DOHH2 (cell line): ENCODE results near the gene TMPRSS15.

Source experiments
- H3F3A ChIP-seq: fragments of 200-600 bp; sonication (generic), shearing (Covaris generic); 2 replicates; pipeline ENCODE4 v1.6.0; 2016; ENCODE audit warnings: antibody characterized with exemption, mild to moderate bottlenecking; ENCODE audit not compliant: control insufficient read depth, insufficient read depth
- H3K27ac ChIP-seq: fragments of 200-600 bp; sonication (generic); 2 replicates; pipeline ENCODE4 v1.5.1; 2014; ENCODE audit warnings: low read depth, mild to moderate bottlenecking, low read length, moderate library complexity
- H3K27me3 ChIP-seq: fragments of 200-600 bp; sonication (generic); 2 replicates; pipeline ENCODE4 v1.6.1; 2014; ENCODE audit warnings: mild to moderate bottlenecking, low read length, mixed read lengths; ENCODE audit not compliant: control insufficient read depth
- H3K36me3 ChIP-seq: fragments of 200-600 bp; sonication (generic); 2 replicates; pipeline ENCODE4 v1.6.1; 2014; ENCODE audit warnings: mild to moderate bottlenecking, low read length, moderate library complexity, mixed read lengths; ENCODE audit not compliant: control insufficient read depth
- H3K4me1 ChIP-seq: fragments of 200-600 bp; sonication (generic); 2 replicates; pipeline ENCODE4 v1.6.1; 2014; ENCODE audit warnings: mild to moderate bottlenecking, low read length, mixed read lengths; ENCODE audit not compliant: control insufficient read depth
- H3K4me2 ChIP-seq: fragments of 200-600 bp; sonication (generic); 2 replicates; pipeline ENCODE4 v1.6.0; 2014; ENCODE audit warnings: mild to moderate bottlenecking, low read length, moderate library complexity
- H3K4me3 ChIP-seq: fragments of 200-600 bp; sonication (generic); 2 replicates; pipeline ENCODE4 v1.5.1; 2014; ENCODE audit warnings: mild to moderate bottlenecking, low read length, mixed read lengths
- H3K79me2 ChIP-seq: fragments of 200-600 bp; sonication (generic); 2 replicates; pipeline ENCODE4 v1.6.1; 2014; ENCODE audit warnings: mild to moderate bottlenecking, low read length, mixed read lengths; ENCODE audit not compliant: control insufficient read depth
- H3K9me2 ChIP-seq: fragments of 200-600 bp; sonication (generic); replicated peaks from 2 replicates; pipeline ENCODE4 v1.6.1; 2014; ENCODE audit warnings: mild to moderate bottlenecking, low read length, mixed read lengths; ENCODE audit not compliant: control insufficient read depth
- H3K9me3 ChIP-seq: fragments of 200-600 bp; sonication (generic); 2 replicates; pipeline ENCODE4 v1.6.1; 2014; ENCODE audit warnings: antibody characterized with exemption, low read length, mixed read lengths; ENCODE audit not compliant: control insufficient read depth, insufficient read depth
- H4K20me1 ChIP-seq: fragments of 200-600 bp; sonication (generic); 2 replicates; pipeline ENCODE4 v1.6.0; 2014; ENCODE audit warnings: low read depth, mild to moderate bottlenecking, antibody characterized with exemption, low read length, moderate library complexity; ENCODE audit not compliant: control insufficient read depth, insufficient read depth
- EZH2phosphoT487 ChIP-seq: fragments of 200-600 bp; sonication (generic); IDR thresholded peaks from 2 replicates; pipeline ENCODE4 v1.6.1; 2017; ENCODE audit warnings: borderline replicate concordance, mild to moderate bottlenecking, antibody characterized with exemption, low read length, moderate library complexity, mixed read lengths
- TF ChIP-seq, protein P1 (sequence below): fragments of 200-600 bp; sonication (generic); IDR thresholded peaks from one replicate; pipeline ENCODE4 v1.5.1; 2014; ENCODE audit warnings: antibody characterized with exemption, mild to moderate bottlenecking, low read depth, low read length; ENCODE audit not compliant: poor library complexity, severe bottlenecking

TMPRSS15 gene

DNA sequence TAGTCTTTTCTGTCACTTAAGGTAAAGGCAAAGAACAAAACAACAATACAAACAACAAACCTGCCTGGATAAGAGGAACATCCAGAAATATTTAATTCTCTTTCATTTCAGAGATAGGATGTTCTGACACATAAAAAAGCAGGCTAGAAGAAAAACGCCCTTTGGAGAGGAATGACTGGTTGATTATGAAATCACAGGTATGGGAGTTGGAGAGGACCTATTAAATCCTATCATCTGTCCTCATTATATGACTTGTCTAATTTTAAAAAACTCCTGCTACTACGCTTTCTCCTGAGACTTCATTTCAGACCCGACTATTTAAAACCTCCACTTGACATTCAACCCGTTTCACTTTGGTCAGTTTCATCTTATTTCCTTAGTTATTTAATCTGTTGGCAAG, 54.1 kb downstream of the TMPRSS15 start:
- H3K27me3 ChIP-seq = no peaks in the 10 kb centered on the region
- no peaks in the 10 kb centered on the region for H3K4me1 ChIP-seq
- no peak overlapping the region for H3K4me2 ChIP-seq
- H3K27ac ChIP-seq = no peak overlapping the region
- H3K9me2 ChIP-seq = no peaks in the 10 kb centered on the region
- no peaks in the 10 kb centered on the region for H3F3A ChIP-seq
- H3K79me2 ChIP-seq = no peaks in the 10 kb centered on the region
- no peaks in the 10 kb centered on the region for H4K20me1 ChIP-seq
- H3K4me3 ChIP-seq = no peak overlapping the region
- TF ChIP-seq, protein P1, sequence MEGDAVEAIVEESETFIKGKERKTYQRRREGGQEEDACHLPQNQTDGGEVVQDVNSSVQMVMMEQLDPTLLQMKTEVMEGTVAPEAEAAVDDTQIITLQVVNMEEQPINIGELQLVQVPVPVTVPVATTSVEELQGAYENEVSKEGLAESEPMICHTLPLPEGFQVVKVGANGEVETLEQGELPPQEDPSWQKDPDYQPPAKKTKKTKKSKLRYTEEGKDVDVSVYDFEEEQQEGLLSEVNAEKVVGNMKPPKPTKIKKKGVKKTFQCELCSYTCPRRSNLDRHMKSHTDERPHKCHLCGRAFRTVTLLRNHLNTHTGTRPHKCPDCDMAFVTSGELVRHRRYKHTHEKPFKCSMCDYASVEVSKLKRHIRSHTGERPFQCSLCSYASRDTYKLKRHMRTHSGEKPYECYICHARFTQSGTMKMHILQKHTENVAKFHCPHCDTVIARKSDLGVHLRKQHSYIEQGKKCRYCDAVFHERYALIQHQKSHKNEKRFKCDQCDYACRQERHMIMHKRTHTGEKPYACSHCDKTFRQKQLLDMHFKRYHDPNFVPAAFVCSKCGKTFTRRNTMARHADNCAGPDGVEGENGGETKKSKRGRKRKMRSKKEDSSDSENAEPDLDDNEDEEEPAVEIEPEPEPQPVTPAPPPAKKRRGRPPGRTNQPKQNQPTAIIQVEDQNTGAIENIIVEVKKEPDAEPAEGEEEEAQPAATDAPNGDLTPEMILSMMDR = no peak
- no peaks in the 10 kb centered on the region for H3K9me3 ChIP-seq
- no peaks in the 10 kb centered on the region for H3K36me3 ChIP-seq

DNA sequence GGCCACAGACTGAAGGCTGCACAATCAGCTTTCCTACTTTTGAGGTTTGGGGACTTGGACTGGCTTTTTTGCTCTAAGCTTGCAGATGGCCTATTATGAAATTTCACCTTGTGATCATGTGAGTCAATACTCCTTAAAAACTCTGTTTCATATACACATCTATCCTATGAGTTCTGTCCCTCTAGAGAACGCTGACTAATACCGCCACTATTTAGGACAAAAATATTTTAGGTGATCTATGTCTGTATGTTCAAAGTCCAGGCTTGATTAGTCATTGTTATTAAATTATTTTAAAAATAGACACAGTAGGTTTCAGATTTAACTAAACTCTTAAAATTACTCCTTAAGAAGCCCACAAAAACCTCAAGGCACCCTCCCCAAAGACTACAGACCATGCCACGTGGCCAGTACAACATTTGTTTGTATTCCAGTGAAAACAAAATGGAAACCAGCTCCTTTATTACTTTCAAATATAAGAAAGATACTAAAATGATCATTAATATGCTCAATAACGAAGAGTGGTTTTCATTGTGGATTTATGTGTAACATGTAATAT, 63.1 kb downstream of the TMPRSS15 start:
- no peaks in the 10 kb centered on the region for H4K20me1 ChIP-seq
- H3K4me3 ChIP-seq = no peak overlapping the region
- TF ChIP-seq, protein P1 = no peak
- TF ChIP-seq EZH2phosphoT487 = no peak
- H3K27ac ChIP-seq = no peak overlapping the region
- H3K36me3 ChIP-seq = no peaks in the 10 kb centered on the region
- H3K4me2 ChIP-seq = no peak overlapping the region
- no peaks in the 10 kb centered on the region for H3K4me1 ChIP-seq
- H3K9me2 ChIP-seq = no peaks in the 10 kb centered on the region
- no peaks in the 10 kb centered on the region for H3K27me3 ChIP-seq
- peaks cover 3% of the 10 kb centered on the region; the same call in 1 of the 2 replicates for H3K9me3 ChIP-seq
- no peaks in the 10 kb centered on the region for H3K79me2 ChIP-seq
- H3F3A ChIP-seq = no peaks in the 10 kb centered on the region

DNA sequence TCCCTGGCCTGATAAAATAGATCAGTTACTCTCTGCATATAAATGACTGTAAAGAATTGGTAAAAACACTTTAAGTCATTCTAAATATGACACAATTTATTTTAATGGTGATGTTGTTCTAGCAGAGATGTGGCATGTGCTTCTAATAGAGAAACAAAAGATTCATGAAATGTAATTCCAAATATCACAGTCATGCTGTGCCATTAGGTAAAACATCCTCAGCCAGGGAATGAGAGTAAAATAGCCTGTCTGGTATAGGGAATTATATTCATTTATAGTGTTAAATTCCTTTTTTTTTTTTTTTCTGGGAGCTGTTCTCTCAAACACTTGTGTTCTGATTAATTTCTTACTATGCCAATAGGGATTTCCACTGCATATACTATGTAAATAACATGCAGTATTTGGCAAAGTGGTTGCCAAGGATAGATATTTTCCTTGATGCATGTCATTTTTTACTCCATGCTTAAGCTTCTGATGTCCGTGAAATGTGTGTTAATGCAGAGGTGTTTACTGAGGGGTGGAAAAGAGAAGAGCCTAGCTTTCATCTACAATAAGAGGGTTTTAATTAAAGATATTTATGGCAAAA, 67.8 kb downstream of the TMPRSS15 start:
- Histone ChIP-seq H3K4me3 (no peak overlapping the region), H3K36me3 (no peaks in the 10 kb centered on the region), H3K9me2 (no peaks in the 10 kb centered on the region), H3K9me3 (no peaks in the 10 kb centered on the region), H3K27ac (no peak overlapping the region), H3K79me2 (no peaks in the 10 kb centered on the region), H3K27me3 (no peaks in the 10 kb centered on the region), H4K20me1 (no peaks in the 10 kb centered on the region), H3K4me1 (no peaks in the 10 kb centered on the region), H3K4me2 (no peak overlapping the region), H3F3A (no peaks in the 10 kb centered on the region)
- no peak for TF ChIP-seq EZH2phosphoT487
- TF ChIP-seq, protein P1 = no peak
